H1 (cell line): ENCODE measurements around the gene NANOGP8. TPM values are rescaled to one million over a fixed set of nuclear protein-coding genes. Genes with fewer than 3 reads are reported as not detected.

ENCODE experiments used
- CEBPB ChIP-seq: IDR thresholded peaks from 2 replicates; pipeline ENCODE4 v1.6.1; 2012; ENCODE audit warnings: low read depth, low read length
- RXRA ChIP-seq: IDR thresholded peaks from 2 replicates; pipeline ENCODE4 v1.6.1; 2011; ENCODE audit warnings: low read depth, mild to moderate bottlenecking, low read length, moderate library complexity; ENCODE audit not compliant: insufficient read depth
- SIN3A ChIP-seq, 2 experiments: IDR thresholded peaks in 1 of 2; conservative IDR thresholded peaks in 1 of 2; 2 replicates each; pipeline ENCODE4 v1.6.1; 2011 to 2012; ENCODE audit warnings: low read length in 2 of 2, improper control_type of control experiment in 1 of 2, low read depth in 1 of 2, mild to moderate bottlenecking in 1 of 2
- TAF1 ChIP-seq: IDR thresholded peaks from 2 replicates; pipeline ENCODE4 v1.6.1; 2011; ENCODE audit warnings: mild to moderate bottlenecking, low read depth, low read length
- polyA plus RNA-seq, 7 experiments: library from polyadenylated mRNA; depleted of rRNA in 3 of 7; stranded (reverse) in 5 of 7; unstranded in 2 of 7; fragments of >200 nt in 5 of 7; fragments of 200-250 nt in 2 of 7; gene quantifications; 1 replicate in 5 of 7; 2 replicates in 1 of 7; 4 replicates in 1 of 7; pipeline versions ENCODE4 v1.2.1 to v1.2.3, GENCODE V29; 2011 to 2013; ENCODE audit warnings: missing spikeins in 2 of 7, mixed read lengths in 2 of 7
- total RNA-seq: library from RNA; stranded (reverse); fragmentation: NEBNext Ultra II Directional; extraction: Animal tissue kit (Norgen Biotek cat#: 25700); gene quantifications from 2 replicates; pipeline ENCODE4 v1.2.1, GENCODE V29; 2021
- TF ChIP-seq, protein P1 (sequence below): fragments of 300-600 bp; sonication (generic); IDR thresholded peaks from 2 replicates; pipeline ENCODE4 v1.7.1; 2012; ENCODE audit warnings: low read length, moderate library complexity, mild to moderate bottlenecking, inconsistent platforms; ENCODE audit not compliant: insufficient replicate concordance
- TF ChIP-seq, protein P2 (sequence below): IDR thresholded peaks from 2 replicates; pipeline ENCODE4 v1.6.1; 2011; ENCODE audit warnings: low read length, improper control_type of control experiment

Gene NANOGP8
- total and polyA plus RNA-seq, 2 of the 8 experiments (the other 6 are each of a cell fraction or from before 2014, with no cell fraction given) = 23.3 to 40.6 TPM

DNA sequence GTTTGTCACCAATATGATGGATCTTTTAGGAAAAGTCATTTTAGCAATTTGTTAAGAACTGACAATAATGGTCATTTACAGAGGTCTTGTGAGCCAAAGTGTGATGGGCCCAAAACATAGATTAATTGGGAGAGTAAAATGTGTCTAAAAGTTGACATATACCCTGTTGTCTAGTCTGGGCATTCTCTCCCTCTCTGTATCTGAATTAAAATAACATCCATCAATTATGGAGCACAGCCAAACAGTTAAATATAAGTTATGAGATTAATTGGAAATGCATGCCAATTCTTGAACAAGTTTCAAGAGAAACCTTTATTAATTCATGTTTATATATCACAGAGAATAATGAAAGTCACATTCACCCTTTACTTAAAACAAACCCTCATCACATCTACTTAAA, 13.6 kb upstream of the NANOGP8 start (continued):
- TF ChIP-seq, protein P1, sequence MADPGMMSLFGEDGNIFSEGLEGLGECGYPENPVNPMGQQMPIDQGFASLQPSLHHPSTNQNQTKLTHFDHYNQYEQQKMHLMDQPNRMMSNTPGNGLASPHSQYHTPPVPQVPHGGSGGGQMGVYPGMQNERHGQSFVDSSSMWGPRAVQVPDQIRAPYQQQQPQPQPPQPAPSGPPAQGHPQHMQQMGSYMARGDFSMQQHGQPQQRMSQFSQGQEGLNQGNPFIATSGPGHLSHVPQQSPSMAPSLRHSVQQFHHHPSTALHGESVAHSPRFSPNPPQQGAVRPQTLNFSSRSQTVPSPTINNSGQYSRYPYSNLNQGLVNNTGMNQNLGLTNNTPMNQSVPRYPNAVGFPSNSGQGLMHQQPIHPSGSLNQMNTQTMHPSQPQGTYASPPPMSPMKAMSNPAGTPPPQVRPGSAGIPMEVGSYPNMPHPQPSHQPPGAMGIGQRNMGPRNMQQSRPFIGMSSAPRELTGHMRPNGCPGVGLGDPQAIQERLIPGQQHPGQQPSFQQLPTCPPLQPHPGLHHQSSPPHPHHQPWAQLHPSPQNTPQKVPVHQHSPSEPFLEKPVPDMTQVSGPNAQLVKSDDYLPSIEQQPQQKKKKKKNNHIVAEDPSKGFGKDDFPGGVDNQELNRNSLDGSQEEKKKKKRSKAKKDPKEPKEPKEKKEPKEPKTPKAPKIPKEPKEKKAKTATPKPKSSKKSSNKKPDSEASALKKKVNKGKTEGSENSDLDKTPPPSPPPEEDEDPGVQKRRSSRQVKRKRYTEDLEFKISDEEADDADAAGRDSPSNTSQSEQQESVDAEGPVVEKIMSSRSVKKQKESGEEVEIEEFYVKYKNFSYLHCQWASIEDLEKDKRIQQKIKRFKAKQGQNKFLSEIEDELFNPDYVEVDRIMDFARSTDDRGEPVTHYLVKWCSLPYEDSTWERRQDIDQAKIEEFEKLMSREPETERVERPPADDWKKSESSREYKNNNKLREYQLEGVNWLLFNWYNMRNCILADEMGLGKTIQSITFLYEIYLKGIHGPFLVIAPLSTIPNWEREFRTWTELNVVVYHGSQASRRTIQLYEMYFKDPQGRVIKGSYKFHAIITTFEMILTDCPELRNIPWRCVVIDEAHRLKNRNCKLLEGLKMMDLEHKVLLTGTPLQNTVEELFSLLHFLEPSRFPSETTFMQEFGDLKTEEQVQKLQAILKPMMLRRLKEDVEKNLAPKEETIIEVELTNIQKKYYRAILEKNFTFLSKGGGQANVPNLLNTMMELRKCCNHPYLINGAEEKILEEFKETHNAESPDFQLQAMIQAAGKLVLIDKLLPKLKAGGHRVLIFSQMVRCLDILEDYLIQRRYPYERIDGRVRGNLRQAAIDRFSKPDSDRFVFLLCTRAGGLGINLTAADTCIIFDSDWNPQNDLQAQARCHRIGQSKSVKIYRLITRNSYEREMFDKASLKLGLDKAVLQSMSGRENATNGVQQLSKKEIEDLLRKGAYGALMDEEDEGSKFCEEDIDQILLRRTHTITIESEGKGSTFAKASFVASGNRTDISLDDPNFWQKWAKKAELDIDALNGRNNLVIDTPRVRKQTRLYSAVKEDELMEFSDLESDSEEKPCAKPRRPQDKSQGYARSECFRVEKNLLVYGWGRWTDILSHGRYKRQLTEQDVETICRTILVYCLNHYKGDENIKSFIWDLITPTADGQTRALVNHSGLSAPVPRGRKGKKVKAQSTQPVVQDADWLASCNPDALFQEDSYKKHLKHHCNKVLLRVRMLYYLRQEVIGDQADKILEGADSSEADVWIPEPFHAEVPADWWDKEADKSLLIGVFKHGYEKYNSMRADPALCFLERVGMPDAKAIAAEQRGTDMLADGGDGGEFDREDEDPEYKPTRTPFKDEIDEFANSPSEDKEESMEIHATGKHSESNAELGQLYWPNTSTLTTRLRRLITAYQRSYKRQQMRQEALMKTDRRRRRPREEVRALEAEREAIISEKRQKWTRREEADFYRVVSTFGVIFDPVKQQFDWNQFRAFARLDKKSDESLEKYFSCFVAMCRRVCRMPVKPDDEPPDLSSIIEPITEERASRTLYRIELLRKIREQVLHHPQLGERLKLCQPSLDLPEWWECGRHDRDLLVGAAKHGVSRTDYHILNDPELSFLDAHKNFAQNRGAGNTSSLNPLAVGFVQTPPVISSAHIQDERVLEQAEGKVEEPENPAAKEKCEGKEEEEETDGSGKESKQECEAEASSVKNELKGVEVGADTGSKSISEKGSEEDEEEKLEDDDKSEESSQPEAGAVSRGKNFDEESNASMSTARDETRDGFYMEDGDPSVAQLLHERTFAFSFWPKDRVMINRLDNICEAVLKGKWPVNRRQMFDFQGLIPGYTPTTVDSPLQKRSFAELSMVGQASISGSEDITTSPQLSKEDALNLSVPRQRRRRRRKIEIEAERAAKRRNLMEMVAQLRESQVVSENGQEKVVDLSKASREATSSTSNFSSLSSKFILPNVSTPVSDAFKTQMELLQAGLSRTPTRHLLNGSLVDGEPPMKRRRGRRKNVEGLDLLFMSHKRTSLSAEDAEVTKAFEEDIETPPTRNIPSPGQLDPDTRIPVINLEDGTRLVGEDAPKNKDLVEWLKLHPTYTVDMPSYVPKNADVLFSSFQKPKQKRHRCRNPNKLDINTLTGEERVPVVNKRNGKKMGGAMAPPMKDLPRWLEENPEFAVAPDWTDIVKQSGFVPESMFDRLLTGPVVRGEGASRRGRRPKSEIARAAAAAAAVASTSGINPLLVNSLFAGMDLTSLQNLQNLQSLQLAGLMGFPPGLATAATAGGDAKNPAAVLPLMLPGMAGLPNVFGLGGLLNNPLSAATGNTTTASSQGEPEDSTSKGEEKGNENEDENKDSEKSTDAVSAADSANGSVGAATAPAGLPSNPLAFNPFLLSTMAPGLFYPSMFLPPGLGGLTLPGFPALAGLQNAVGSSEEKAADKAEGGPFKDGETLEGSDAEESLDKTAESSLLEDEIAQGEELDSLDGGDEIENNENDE = no peak
- TF ChIP-seq CEBPB (no peak), SIN3A (conservative IDR thresholded peaks at IDR 0.05 in 1 of 2, IDR thresholded peaks at IDR 0.05 in 1 of 2; ENCODE audit: low read depth in 1 of 2, low read length in 2 of 2) (no peak), RXRA (no peak), TAF1 (no peak)
- TF ChIP-seq, protein P2, sequence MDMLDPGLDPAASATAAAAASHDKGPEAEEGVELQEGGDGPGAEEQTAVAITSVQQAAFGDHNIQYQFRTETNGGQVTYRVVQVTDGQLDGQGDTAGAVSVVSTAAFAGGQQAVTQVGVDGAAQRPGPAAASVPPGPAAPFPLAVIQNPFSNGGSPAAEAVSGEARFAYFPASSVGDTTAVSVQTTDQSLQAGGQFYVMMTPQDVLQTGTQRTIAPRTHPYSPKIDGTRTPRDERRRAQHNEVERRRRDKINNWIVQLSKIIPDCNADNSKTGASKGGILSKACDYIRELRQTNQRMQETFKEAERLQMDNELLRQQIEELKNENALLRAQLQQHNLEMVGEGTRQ = no peak
